Panc1 (cell line): ENCODE measurements around the gene CD72.

ENCODE experiments used
- TF ChIP-seq, protein P1 (sequence below): fragments of 450-650 bp; IDR thresholded peaks from 2 replicates; pipeline ENCODE4 v1.5.1; 2017; ENCODE audit warnings: mild to moderate bottlenecking
- TF ChIP-seq, protein P2 (sequence below), 2 experiments: IDR thresholded peaks; 2 replicates each; pipeline ENCODE4 v1.6.1; 2011 to 2012; ENCODE audit warnings: low read depth in 2 of 2, control low read depth in 1 of 2, low read length in 1 of 2, mild to moderate bottlenecking in 1 of 2, moderate library complexity in 1 of 2; ENCODE audit not compliant: insufficient read depth in 1 of 2

DNA sequence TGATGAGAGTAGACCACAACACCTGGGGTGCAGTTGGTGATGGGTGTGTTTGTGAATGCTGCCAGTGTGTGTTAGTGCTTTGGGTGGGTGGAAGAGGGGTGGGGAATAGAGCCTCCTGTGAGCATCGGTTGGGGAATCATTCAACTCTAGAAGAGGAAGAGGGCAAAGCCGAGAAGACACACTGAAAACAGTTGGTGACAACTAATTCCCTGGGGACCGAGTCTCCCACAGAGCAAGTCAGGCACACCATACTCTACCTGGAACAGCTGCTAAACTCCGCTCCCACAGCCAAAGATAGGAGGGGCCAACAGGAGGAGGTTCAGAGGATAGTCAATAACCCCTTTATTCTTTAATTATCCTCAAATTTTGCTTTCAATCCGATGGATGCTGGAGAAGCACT, 48.3 kb upstream of the CD72 start:
- TF ChIP-seq, protein P1, sequence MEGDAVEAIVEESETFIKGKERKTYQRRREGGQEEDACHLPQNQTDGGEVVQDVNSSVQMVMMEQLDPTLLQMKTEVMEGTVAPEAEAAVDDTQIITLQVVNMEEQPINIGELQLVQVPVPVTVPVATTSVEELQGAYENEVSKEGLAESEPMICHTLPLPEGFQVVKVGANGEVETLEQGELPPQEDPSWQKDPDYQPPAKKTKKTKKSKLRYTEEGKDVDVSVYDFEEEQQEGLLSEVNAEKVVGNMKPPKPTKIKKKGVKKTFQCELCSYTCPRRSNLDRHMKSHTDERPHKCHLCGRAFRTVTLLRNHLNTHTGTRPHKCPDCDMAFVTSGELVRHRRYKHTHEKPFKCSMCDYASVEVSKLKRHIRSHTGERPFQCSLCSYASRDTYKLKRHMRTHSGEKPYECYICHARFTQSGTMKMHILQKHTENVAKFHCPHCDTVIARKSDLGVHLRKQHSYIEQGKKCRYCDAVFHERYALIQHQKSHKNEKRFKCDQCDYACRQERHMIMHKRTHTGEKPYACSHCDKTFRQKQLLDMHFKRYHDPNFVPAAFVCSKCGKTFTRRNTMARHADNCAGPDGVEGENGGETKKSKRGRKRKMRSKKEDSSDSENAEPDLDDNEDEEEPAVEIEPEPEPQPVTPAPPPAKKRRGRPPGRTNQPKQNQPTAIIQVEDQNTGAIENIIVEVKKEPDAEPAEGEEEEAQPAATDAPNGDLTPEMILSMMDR, result no peak
- TF ChIP-seq, protein P2, sequence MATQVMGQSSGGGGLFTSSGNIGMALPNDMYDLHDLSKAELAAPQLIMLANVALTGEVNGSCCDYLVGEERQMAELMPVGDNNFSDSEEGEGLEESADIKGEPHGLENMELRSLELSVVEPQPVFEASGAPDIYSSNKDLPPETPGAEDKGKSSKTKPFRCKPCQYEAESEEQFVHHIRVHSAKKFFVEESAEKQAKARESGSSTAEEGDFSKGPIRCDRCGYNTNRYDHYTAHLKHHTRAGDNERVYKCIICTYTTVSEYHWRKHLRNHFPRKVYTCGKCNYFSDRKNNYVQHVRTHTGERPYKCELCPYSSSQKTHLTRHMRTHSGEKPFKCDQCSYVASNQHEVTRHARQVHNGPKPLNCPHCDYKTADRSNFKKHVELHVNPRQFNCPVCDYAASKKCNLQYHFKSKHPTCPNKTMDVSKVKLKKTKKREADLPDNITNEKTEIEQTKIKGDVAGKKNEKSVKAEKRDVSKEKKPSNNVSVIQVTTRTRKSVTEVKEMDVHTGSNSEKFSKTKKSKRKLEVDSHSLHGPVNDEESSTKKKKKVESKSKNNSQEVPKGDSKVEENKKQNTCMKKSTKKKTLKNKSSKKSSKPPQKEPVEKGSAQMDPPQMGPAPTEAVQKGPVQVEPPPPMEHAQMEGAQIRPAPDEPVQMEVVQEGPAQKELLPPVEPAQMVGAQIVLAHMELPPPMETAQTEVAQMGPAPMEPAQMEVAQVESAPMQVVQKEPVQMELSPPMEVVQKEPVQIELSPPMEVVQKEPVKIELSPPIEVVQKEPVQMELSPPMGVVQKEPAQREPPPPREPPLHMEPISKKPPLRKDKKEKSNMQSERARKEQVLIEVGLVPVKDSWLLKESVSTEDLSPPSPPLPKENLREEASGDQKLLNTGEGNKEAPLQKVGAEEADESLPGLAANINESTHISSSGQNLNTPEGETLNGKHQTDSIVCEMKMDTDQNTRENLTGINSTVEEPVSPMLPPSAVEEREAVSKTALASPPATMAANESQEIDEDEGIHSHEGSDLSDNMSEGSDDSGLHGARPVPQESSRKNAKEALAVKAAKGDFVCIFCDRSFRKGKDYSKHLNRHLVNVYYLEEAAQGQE (IDR thresholded peaks at IDR 0.05; ENCODE audit: insufficient read depth in 1 of 2, low read depth in 2 of 2, low read length in 1 of 2), result no peak
